Renal pelvis (tissue), 4 donors: ENCODE measurements around the gene DLG2. TPM values are rescaled to one million over a fixed set of nuclear protein-coding genes. Genes with fewer than 3 reads are reported as not detected.
A peak's percentile ranks its signal among the peaks of the same experiment; 100 is the strongest.
"Not testable (repeated sequence)": the region's sequence is repeated elsewhere in the genome, so short reads cannot be mapped to it uniquely, and the experiment has no call there.

Experiments
- DNase-seq: peaks from one replicate; pipeline ENCODE4 v3.0.0-alpha.2; 2013
- polyA plus RNA-seq, 3 donors: library from polyadenylated mRNA; unstranded; fragments of 120-200 nt; gene quantifications; one replicate each; pipeline ENCODE4 v1.2.1, GENCODE V29; 2013; ENCODE audit not compliant: insufficient read length in 3 of 3

The DLG2 gene
- polyA plus RNA-seq, 3 donors = 10.1 to 16.6 (median 13.0) TPM

DNA sequence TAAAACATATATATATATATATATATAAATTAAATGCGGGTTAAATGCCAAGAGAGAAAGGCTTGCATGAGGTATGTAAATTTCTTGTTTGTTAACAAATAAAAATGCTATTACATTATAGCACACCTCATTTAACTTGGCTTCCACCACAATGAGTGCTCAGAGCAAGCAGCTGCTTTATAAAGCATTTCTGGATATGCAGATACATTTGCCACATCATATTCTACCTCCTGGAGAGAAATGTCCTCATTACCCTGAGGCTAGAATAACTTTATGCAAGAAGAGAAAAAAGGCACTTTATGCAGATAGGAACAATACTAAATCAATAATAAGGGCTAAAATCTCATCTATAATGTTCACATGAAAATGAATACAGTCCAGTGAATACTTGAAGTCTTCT, 2159.3 kb downstream of the DLG2 start:
- no peak for DNase-seq

DNA sequence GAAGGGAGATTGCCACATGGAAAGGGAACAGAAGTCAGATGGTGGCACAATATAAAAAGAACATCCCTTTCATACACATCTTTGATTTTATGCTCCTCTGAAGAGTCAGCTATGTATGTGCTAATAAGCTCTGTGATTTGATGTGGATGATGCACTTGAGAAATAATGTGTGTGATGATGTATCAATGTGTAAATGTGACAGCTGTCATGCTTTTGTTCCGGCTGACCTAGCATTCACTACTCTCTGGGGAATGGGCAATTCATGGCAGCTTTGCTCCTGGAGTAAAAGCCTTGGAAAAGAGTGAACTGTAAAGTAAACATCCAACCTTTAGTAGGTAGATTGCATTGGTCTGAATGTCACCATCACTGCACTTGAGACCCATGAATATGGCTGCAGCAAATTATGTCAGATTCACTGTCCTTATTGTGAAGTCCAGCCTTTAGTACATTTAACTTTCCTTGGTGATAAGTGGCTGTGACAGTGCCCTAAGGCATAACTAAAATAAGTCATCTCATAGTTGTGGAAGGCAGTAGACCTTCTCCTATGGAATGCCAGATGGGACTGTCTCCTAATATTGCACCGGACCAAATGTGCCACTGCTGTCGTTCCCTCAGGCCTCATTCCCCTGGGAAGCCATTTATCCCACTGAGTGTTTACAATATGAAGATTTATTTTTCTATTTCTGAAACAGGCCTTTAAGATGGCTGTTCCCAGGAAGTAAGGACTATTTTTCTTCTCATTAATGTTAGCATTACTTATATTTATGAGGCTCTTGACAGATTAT, 2162.8 kb downstream of the DLG2 start:
- no peak for DNase-seq

DNA sequence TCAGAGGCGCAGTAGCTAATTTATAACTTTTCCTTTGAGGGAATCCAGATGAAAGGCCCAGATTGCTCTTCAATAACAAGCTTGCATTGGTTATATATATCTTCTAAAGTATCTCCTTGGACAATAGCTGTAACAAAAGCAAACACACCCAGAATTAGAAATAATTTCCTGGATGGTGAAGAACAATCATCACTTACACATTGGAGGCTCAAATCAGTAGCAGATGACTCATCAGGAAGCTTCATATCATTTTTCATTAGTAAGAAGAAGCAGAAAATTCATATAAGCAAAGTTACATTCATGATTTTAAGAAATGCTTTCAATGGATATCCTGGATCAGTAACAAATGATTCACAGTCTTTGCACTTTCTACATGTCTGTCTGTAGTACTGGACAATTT, 2167.3 kb downstream of the DLG2 start:
- no peak for DNase-seq

DNA sequence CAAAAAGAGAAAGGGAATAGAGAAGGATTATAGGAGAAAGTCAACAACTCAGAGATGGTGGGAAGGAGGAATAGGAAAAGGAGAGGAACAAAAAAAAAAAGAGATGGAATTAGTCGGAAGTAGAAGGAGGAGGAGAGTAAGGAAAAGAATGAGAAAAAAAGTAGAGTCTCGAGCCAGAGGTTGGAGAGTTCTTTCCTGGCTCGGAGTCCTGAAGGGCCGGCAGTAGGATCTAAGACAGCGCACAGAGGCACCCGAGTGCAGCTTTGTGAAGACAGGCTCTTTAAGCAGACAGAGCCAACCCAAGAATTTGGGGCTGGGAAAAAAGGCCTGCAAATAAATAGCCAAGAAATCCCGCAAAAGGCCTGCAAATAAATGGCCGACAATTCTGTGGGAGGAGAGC, 2170.6 kb downstream of the DLG2 start:
- DNase-seq = no peak

DNA sequence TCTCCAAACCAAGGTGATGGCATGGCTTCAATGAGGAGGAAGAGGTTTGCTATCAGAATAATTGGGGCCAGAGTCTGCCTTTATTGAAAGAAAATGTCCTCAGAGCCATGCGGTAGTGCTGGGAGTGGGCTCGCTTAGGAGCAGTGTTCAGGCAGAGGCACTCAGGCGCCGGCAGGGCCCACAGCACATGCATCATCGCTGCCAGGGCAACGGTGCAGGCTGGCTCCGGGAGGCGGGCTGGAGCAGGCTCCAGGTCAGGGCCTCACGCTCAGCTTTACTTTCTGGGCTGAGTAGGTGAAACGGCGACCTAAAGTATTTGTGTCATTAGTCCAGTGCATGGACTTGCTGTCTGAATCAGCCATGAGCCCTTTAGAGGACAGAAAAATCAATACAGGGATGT, 2171.1 kb downstream of the DLG2 start:
- peak; percentile 35 for DNase-seq

DNA sequence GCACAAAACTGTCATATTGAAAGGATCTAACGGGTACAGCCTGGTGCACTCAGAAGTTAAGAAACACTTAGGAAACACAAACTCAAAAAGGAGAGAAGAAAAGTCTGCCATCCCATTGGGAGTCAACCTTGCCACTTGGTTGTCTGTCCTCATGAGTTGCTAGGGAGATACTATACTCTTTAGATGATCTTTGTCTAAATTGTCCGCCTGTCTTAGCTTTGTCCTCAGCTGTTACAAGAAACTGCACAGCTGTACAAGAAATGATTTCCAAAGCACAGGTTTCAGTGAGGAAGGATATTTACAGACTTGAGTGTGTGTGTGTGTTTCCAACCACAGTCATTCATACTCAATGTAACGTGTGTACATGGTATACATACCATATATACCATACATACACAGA, 2171.8 kb downstream of the DLG2 start:
- DNase-seq = no peak

DNA sequence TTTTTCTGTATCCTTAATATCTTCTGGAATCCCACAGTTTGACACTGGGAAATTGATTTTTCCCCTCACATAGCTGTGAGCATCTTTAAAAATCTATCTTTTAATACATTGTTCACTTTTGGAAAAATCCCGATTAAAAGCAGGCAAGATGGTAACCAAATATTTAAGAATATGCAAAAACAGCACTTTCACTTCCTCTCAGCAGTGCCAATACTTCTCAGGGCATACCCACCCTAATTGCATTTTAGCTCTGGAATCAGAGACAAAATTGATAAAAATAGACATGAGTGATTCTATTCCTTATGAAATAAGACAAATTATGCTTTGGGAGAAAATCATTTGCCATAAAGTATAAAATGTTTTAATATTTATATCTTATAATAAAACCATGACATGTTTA, 2172.5 kb downstream of the DLG2 start:
- no peak for DNase-seq

DNA sequence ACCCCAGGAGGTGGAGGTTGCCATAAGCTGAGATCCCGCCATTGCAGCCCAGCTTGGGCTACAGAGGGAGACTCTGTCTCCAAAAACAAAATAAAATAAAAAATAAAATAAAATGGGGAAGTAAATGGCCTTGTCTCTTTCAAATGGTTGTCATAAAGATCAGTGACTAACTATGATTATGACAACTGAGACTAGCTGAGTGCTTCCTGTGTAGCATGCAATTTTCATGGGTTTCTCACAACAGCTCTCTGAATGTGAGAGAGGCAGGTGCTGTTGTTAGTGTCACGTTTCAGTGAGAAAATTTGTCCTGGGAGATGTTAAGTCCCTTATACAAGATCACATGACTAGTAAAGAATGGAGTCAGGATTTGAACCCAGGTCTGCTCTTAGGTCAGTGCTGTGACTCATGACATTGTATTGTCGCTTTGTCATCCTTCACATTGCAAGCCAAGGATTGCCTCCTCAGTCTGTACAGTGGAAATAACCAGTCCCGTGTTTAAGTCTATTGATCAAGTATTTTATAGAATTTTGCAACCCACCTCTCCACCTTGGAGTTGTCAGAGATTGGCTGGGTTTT, 2177.7 kb downstream of the DLG2 start:
- DNase-seq = no peak

DNA sequence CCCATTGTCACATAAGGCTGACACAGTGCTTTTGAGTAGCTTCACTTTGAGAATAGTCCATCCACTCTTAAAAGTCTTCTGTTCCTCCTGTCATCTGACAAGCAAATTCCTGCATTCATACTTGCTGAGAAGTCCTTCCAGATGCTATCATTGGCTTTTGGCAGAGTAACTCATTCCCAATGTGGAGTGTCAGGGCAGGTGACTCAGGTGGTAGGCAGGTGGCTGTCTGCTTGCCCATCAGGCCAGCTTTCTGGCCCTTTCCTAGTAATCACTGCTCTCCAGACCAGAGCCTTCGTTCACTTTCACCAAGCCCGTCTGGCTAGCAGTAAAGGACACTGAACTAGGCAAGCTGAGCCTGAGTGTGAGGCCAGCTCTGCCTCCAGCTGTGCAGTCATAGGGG, 2178.5 kb downstream of the DLG2 start:
- DNase-seq = no peak

DNA sequence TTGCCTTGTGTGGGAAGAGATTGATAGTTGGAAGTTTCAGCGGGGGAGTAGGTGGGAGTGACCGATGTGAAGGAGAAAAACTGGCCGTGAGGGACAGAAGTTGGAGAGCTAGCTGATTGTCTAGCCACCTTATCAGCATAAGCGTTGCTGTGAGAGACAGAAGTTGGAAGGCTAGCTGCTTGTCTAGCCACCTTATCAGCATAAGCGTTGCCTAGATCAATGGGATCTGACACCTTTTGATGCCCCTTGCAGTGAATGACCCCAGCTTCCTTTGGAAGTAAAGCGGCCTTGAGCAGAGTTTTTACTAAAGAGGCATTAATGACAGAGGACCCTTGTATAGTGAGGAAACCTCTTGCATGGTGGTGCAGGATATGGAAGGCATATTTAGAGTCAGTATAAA, 2183.3 kb downstream of the DLG2 start:
- not testable (repeated sequence) for DNase-seq

DNA sequence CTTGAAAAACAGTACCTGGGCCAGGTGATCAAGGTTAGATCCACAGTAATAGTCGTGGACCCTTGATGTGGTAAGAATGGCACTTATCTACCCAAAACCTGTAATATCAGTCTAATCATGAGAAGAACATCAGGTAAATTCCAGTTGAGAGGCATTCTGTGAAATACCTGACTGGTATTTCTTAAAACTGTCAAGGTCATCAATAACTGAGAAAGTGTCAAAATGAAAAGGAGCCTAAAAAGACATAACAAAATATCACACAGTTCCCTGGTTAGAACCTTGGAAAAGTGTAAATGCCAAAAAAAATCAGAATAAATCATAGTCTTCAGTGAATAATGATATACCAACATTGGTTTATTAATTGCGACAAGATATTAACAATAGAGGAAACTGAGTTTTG, 2185.5 kb downstream of the DLG2 start:
- no peak for DNase-seq

DNA sequence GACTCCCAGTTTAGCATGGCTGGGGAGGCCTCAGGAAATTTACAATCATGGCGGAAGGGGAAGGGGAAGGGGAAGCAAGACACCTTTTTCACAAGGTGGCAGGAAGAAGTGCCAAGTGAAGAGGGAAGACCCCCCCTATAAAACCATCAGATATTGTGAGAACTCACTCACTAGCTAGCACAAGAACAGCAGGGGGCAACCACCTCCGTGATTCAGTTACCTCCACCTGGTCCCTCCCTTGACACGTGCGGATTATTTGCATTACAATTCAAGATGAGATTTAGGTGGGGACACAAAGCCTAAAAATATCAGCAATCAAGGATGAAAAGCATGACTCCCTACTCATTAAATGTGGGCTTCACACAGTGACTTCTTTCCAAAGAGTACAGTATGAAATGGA, 2186.0 kb downstream of the DLG2 start:
- DNase-seq = no peak

DNA sequence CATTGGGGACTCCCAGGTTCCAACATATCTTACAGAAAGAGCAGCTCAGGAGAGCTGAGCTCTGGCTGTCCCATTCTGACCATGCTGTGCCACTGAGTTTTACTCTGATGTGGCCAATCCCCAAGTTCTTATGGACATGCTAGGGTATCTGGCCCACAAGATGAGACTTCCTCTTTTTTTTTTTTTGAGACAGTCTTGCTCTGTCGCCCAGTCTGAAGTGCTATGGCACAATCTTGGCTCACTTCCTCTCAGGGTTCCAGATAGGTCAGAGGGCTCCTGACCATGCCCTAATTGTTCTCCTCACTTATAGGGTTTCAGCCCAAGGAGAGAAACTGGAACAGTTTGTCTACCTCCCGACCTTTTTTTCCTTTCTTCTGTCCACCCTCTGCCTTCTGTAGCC, 2188.7 kb downstream of the DLG2 start:
- no peak for DNase-seq

DNA sequence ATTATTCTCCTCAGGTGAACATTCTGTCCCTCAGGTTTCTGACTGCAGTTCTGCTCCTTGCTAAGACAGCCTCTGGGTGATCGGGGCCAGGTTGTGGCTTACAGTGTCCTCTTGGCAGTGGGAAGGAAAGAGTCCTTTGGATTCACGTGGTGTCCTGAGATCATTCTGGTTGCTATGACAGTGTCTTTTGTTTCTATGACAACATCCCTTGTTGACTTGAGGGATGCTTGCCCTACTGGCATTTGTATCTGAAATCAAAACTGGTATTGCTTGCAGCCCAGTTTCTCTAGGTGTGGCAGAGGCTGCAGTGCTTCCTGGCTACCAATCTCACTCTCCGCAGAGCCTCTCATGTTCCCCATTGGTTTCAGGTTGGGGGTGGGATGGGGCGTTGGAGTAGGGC, 2189.2 kb downstream of the DLG2 start:
- no peak for DNase-seq

DNA sequence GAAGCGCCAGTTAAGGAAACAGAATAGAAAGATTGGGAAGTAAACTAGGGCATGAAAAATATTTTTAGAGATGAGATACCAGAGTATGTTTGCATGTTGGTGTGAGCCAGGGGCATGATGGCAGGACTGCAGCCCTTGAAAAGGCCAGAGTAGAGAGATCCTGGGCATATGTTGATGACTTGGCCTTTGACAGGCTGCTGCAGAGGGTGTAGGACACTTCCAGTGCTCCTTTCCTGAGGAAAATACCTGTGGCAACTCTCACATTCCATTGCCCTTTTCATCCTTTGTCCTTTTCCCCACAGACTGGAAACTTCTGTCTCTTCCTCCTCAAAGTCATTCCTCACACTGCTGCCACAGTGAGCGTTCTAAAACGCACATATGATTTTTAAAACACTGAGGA, 2190.3 kb downstream of the DLG2 start:
- DNase-seq = no peak

DNA sequence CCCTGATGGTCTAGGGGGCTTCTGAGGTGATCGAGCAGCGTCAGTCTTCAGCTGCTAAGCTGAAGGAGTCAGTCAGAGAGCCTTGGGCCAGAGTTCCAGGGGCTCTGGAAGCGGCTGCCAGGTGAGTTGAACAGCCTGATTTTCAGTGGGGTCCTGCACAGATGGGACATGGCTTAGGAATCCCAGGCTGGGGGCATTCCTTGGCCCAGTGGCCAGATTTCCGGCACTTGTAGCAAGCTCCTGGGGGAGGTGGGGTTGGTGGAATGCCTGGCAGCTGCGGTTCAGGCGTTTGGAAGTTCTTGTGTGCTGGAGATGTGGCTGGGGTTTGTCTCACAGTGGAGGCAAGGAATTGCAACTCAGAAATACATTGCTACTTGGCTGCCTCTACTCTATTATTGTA, 2192.3 kb downstream of the DLG2 start:
- DNase-seq = not testable (repeated sequence)

DNA sequence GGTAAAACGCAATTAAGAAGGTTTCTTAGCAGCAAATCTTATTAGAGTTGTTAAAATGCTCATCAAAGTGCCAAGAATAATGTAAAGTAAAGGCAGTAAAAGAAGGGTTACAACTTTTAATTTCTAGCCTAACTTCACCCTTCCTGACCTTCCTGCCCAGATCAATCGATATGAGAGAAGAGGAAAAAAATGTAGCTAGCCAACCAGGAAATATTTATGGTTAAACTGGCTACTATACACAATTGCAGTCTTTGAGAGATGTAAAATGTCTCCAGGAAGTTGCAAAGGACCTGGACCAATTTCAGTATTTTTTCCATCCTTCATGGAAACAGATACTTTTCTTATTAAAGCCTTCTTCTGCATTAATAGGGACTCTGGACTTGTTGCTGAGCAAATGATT, 2199.2 kb downstream of the DLG2 start:
- DNase-seq = no peak

DNA sequence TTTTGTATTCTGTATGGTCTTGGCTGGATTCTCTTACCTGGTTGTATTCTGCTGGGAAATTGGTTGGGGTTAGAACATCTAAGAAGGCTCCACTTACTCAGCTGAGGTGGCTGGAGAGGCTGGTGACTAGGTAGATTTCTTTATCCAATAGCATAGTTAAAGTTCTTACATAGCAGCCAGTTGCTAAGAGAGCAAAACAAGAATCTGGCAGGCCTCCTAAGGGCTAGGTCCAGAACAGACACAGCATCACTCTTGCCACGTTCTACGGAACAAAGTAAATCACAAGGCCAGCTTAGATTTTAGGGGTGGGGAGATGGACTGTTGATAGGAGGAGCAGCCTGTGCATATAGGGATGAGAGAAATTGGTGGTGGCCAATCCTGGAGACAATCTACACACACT, 2199.6 kb downstream of the DLG2 start:
- peak; percentile 45 for DNase-seq

DNA sequence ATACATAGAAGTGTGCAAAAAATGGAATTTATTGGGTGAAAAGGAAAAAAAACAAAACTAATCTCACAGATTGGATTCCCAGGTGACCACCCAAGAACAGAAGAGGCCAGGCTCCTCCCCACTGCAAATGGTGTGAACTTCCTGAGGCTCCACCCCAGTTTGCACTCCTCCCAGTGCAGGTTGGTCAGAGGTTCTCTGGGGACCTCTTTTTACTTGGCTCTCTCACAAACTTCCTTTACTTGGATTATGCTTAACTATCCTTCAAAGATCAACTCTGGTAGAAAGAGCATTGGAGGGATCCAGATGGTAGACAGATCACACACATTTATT, 2202.0 kb downstream of the DLG2 start:
- no peak for DNase-seq

DNA sequence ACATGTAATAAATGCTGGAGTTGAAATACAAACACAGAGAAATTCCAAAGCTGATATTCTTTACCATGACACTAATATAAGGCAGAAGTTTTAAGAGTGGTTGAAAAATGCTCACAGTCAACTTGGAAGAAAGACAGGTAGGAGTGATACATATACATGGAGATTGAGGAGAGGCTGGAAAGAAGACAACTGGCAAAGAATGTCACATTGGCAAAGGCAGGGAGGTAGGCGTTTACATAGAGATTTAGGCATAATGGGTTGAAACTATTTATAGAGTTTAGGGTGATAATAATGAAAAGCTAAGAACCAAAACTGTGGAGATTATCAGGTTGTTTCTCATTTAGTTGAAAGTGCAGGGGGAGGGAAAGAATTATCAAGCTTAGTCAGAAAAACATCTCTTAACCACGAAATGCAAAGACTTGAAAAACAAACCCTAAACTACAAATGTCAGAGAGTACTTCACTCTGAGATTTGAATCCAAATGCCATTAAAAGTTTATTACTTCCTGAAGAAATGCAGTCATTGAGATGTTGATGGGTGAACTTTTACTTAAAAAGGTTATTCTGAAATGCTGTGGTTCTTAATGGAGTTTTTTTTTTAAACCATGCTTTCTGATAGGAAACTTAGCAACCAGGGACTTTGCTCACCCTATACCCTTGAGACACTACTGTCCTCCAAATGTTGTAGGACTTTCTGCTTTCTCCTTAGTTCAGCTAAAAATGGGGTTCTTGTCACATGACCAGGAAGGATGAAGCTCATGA, 2202.6 kb downstream of the DLG2 start:
- no peak for DNase-seq

DNA sequence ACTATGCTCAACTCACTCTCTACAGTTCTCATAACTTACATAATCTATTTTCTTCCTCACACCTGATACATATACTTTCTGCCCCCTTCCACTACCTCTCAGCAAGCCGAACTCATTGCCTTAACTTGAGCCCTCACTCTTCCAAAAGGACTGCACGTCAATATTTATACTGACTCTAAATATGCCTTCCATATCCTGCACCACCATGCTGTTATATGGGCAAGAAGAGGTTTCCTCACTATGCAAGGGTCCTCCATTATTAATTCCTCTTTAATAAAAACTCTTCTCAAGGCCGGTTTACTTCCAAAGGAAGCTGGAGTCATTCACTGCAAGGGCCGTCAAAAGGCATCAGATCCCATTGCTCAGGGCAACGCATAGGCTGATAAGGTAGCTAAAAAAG, 2204.5 kb downstream of the DLG2 start:
- DNase-seq = not testable (repeated sequence)

DNA sequence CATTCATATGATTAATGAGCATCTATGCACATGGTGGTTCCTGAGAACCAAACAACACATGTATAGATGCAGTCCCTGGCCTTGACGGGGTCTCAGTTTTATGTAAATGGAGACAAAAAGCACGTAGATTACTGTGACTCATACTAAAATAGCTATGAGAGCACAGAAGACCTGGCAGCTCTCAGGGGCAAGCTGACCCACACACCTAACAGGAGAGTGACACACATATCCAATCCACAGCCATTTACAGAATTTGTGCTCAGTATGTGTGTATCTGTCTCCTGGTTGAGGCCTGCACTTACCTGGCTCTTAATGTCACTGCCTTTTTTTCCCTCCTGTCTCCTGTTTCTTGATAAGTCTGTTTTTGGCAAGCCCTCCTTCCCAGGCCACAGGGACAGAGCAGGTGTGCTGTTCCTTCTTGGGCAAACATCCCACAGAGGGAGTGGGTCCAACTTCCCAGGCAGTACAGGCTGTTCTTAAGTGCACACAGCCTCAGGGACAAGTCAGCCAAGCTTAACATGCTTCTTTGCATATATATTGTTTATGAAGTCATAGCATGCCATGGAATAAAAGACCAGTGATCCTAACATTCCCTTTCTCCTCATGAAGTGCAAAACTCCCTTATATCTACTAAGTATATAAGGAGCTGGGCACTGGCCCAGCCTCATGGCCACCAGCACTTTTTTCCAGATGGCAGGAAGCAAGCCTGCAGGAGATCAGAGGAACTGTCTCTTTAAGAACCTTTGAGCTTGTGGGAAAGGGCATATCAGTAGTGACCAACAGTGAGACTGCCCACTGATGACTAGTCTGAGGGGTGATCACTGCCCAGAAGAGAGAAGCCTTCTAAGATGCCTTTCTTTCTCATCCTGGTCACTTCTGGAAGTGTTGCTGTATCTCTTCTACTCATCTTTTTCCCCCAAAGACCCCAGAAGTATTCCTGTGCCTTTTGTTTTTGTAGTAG, 2216.3 kb downstream of the DLG2 start:
- no peak for DNase-seq
